Liver (tissue), 9 donors: Measurements from ENCODE around the gene MICALL1. TPM values are rescaled to one million over a fixed set of nuclear protein-coding genes. Genes with fewer than 3 reads are reported as not detected.

Experiments used
- DNase-seq: peaks from one replicate; pipeline ENCODE4 v3.0.0-alpha.2; 2017; ENCODE audit warnings: low spot score
- H3K27ac ChIP-seq, 2 donors: one replicate each; pipeline ENCODE4 v1.7.0; 2013; ENCODE audit warnings: inconsistent platforms in 2 of 2, low read length in 2 of 2, control low read depth in 1 of 2, low read depth in 1 of 2, mild to moderate bottlenecking in 1 of 2
- H3K27me3 ChIP-seq, 4 donors: one replicate each; pipeline versions ENCODE4 v1.6.1 to v1.7.0; 2013; ENCODE audit warnings: low read length in 3 of 4, inconsistent platforms in 1 of 4, mild to moderate bottlenecking in 1 of 4, moderate library complexity in 1 of 4; ENCODE audit not compliant: control insufficient read depth in 4 of 4, insufficient read depth in 4 of 4
- H3K36me3 ChIP-seq, 4 donors: one replicate each; pipeline versions ENCODE4 v1.6.1 to v1.7.0; 2013; ENCODE audit warnings: low read length in 3 of 4, mild to moderate bottlenecking in 3 of 4, low read depth in 1 of 4, moderate library complexity in 1 of 4; ENCODE audit not compliant: control insufficient read depth in 4 of 4, insufficient read depth in 3 of 4
- H3K4me1 ChIP-seq, 4 donors: one replicate each; pipeline versions ENCODE4 v1.6.1 to v1.7.0; 2013; ENCODE audit warnings: low read length in 3 of 4, mild to moderate bottlenecking in 3 of 4, moderate library complexity in 1 of 4; ENCODE audit not compliant: control insufficient read depth in 4 of 4, insufficient read depth in 4 of 4
- H3K4me3 ChIP-seq, 3 donors: one replicate each; pipeline versions ENCODE4 v1.6.1 to v1.7.0; 2013; ENCODE audit warnings: low read length in 3 of 3, control low read depth in 1 of 3, low read depth in 1 of 3, mild to moderate bottlenecking in 1 of 3
- H3K9ac ChIP-seq, 2 donors: one replicate each; pipeline ENCODE4 v1.7.0; 2013; ENCODE audit warnings: low read length in 2 of 2, mild to moderate bottlenecking in 2 of 2, moderate library complexity in 2 of 2, control low read depth in 1 of 2, low read depth in 1 of 2
- H3K9me3 ChIP-seq, 4 donors: one replicate each; pipeline versions ENCODE4 v1.6.1 to v1.7.0; 2013; ENCODE audit warnings: low read length in 3 of 4; ENCODE audit not compliant: control insufficient read depth in 4 of 4
- ATF3 ChIP-seq: IDR thresholded peaks from 2 replicates; pipeline ENCODE4 v1.6.1; 2016; ENCODE audit warnings: antibody characterized with exemption
- CTCF ChIP-seq: fragments of 150-350 bp; IDR thresholded peaks from 2 replicates; pipeline ENCODE4 v1.5.1; 2017; ENCODE audit warnings: improper control_type of control experiment, low read depth, low read length; ENCODE audit not compliant: missing input control
- EGR1 ChIP-seq, 2 donors: IDR thresholded peaks; 2 replicates each; pipeline ENCODE4 v1.6.1; 2016 to 2018; ENCODE audit warnings: antibody characterized with exemption in 2 of 2, low read depth in 2 of 2
- FOXA1 ChIP-seq: IDR thresholded peaks from 2 replicates; pipeline ENCODE4 v1.6.1; 2016; ENCODE audit warnings: antibody characterized with exemption
- FOXA2 ChIP-seq: IDR thresholded peaks from 2 replicates; pipeline ENCODE4 v1.6.1; 2016; ENCODE audit warnings: antibody characterized with exemption
- GABPA ChIP-seq, 2 donors: IDR thresholded peaks in 1 of 2; conservative IDR thresholded peaks in 1 of 2; 2 replicates each; pipeline ENCODE4 v1.6.1; 2016; ENCODE audit warnings: antibody characterized with exemption in 2 of 2, mild to moderate bottlenecking in 1 of 2, moderate library complexity in 1 of 2
- HNF4A ChIP-seq, 2 donors: conservative IDR thresholded peaks; 2 replicates each; pipeline ENCODE4 v1.6.1; 2016; ENCODE audit warnings: antibody characterized with exemption in 2 of 2, mild to moderate bottlenecking in 2 of 2
- JUND ChIP-seq, 2 donors: IDR thresholded peaks; 2 replicates each; pipeline ENCODE4 v1.6.1; 2016; ENCODE audit warnings: antibody characterized with exemption in 2 of 2
- NR2F2 ChIP-seq: IDR thresholded peaks from 2 replicates; pipeline ENCODE4 v1.6.1; 2016; ENCODE audit warnings: antibody characterized with exemption
- RAD21 ChIP-seq, 2 donors: IDR thresholded peaks; 2 replicates each; pipeline ENCODE4 v1.6.1; 2016; ENCODE audit warnings: antibody characterized with exemption in 2 of 2, mild to moderate bottlenecking in 2 of 2
- RXRA ChIP-seq, 2 donors: IDR thresholded peaks; 2 replicates each; pipeline ENCODE4 v1.6.1; 2017 to 2018; ENCODE audit warnings: antibody characterized with exemption in 2 of 2, mild to moderate bottlenecking in 1 of 2
- SP1 ChIP-seq: IDR thresholded peaks from 2 replicates; pipeline ENCODE4 v1.6.1; 2018; ENCODE audit warnings: antibody characterized with exemption, mild to moderate bottlenecking
- TAF1 ChIP-seq: conservative IDR thresholded peaks from 2 replicates; pipeline ENCODE4 v1.6.1; 2016; ENCODE audit warnings: antibody characterized with exemption, mild to moderate bottlenecking
- YY1 ChIP-seq: IDR thresholded peaks from 2 replicates; pipeline ENCODE4 v1.6.1; 2016; ENCODE audit warnings: antibody characterized with exemption, mild to moderate bottlenecking
- ZBTB33 ChIP-seq: IDR thresholded peaks from 2 replicates; pipeline ENCODE4 v1.6.1; 2016; ENCODE audit warnings: antibody characterized with exemption
- WGBS: extraction: QIAGEN DNeasy Blood & Tissue Kit; methylation state at CpG from one replicate; pipeline ENCODE4 v1.1.7; 2013; 5-methylcytosine and 5-hydroxymethylcytosine counted together
- polyA plus RNA-seq, 2 donors: library from polyadenylated mRNA; stranded (reverse) in 1 of 2; unstranded in 1 of 2; fragments of 200-250 nt in 1 of 2; fragments of >200 nt in 1 of 2; fragmentation: Nextera tagmentation in 1 of 2; extraction: Ambion mirVana in 1 of 2; gene quantifications; one replicate each; pipeline versions ENCODE4 v1.2.1 to v1.2.3, GENCODE V29; 2013 to 2015
- total RNA-seq, 2 donors: library from RNA; depleted of rRNA; stranded (reverse); fragments of >200 nt; gene quantifications; one replicate each; pipeline ENCODE4 v1.2.3, GENCODE V29; 2014
- TF ChIP-seq, protein P1 (sequence below): IDR thresholded peaks from 2 replicates; pipeline ENCODE4 v1.6.1; 2016; ENCODE audit warnings: antibody characterized with exemption, mild to moderate bottlenecking
- donor health status: healthy.
- donor health status: healthy.
- donor health status: healthy.
- donor health status: healthy.
- donor health status: healthy.

Gene MICALL1
- total and polyA plus RNA-seq, 4 donors = 2.0 to 9.3 (median 4.1) TPM

GRCh38 chr22:37990301-37990700 is 84.2 kb downstream of the MICALL1 start:
- no peak for DNase-seq
- no peak overlapping the region for H3K9ac ChIP-seq
- H3K27ac ChIP-seq = no peak overlapping the region
- TF ChIP-seq CTCF = no peak
- TF ChIP-seq JUND (IDR thresholded peaks at IDR 0.05) = no peak
- no peak for TF ChIP-seq YY1
- TF ChIP-seq FOXA2 = no peak
- no peak for TF ChIP-seq FOXA1
- no peak for TF ChIP-seq HNF4A (conservative IDR thresholded peaks at IDR 0.05)
- TF ChIP-seq, protein P1, sequence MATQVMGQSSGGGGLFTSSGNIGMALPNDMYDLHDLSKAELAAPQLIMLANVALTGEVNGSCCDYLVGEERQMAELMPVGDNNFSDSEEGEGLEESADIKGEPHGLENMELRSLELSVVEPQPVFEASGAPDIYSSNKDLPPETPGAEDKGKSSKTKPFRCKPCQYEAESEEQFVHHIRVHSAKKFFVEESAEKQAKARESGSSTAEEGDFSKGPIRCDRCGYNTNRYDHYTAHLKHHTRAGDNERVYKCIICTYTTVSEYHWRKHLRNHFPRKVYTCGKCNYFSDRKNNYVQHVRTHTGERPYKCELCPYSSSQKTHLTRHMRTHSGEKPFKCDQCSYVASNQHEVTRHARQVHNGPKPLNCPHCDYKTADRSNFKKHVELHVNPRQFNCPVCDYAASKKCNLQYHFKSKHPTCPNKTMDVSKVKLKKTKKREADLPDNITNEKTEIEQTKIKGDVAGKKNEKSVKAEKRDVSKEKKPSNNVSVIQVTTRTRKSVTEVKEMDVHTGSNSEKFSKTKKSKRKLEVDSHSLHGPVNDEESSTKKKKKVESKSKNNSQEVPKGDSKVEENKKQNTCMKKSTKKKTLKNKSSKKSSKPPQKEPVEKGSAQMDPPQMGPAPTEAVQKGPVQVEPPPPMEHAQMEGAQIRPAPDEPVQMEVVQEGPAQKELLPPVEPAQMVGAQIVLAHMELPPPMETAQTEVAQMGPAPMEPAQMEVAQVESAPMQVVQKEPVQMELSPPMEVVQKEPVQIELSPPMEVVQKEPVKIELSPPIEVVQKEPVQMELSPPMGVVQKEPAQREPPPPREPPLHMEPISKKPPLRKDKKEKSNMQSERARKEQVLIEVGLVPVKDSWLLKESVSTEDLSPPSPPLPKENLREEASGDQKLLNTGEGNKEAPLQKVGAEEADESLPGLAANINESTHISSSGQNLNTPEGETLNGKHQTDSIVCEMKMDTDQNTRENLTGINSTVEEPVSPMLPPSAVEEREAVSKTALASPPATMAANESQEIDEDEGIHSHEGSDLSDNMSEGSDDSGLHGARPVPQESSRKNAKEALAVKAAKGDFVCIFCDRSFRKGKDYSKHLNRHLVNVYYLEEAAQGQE = no peak
- TF ChIP-seq SP1 = no peak
- TF ChIP-seq TAF1 = no peak
- no peak for TF ChIP-seq RXRA (IDR thresholded peaks at IDR 0.05)
- TF ChIP-seq NR2F2 = no peak
- no peak for TF ChIP-seq ATF3
- no peak for TF ChIP-seq RAD21 (IDR thresholded peaks at IDR 0.05)
- no peak for TF ChIP-seq GABPA (IDR thresholded peaks at IDR 0.05 in 1 of 2, conservative IDR thresholded peaks at IDR 0.05 in 1 of 2)
- no peak for TF ChIP-seq EGR1 (IDR thresholded peaks at IDR 0.05; ENCODE audit: low read depth in 2 of 2)
- no peak for TF ChIP-seq ZBTB33
- no peaks in the 10 kb centered on the region for H3K4me1 ChIP-seq
- H3K9me3 ChIP-seq = no peaks in the 10 kb centered on the region
- no peaks in the 10 kb centered on the region for H3K27me3 ChIP-seq
- no peaks in the 10 kb centered on the region for H3K36me3 ChIP-seq
- no peak overlapping the region for H3K4me3 ChIP-seq
- 83% methylated on average over 5 of the region's 5 CpGs for WGBS

- H3K36me3 ChIP-seq = no peaks in the 10 kb centered on the region
- TF ChIP-seq YY1 (no peak), GABPA (IDR thresholded peaks at IDR 0.05 in 1 of 2, conservative IDR thresholded peaks at IDR 0.05 in 1 of 2) (no peak), NR2F2 (no peak), RAD21 (IDR thresholded peaks at IDR 0.05) (no peak), HNF4A (conservative IDR thresholded peaks at IDR 0.05) (no peak), FOXA1 (no peak)
- TF ChIP-seq, protein P1 = no peak
- no peaks in the 10 kb centered on the region for H3K4me1 ChIP-seq
- 93% methylated on average over 7 of the region's 7 CpGs for WGBS
- H3K4me3 ChIP-seq = no peak overlapping the region
- H3K9me3 ChIP-seq = no peaks in the 10 kb centered on the region
- no peak overlapping the region for H3K9ac ChIP-seq
- DNase-seq = no peak
- H3K27me3 ChIP-seq = no peaks in the 10 kb centered on the region
- no peak overlapping the region for H3K27ac ChIP-seq
Observed at GRCh38 chr22:37990862-37991261, 84.8 kb downstream of the MICALL1 start.
